NK-92 (cell line): ENCODE measurements around the gene PPM1N.

Experiments used
- DNase-seq: peaks from one replicate; lab custom pipeline; 2025; ENCODE audit not compliant: unreplicated experiment; lab: John Stamatoyannopoulos, UW

The PPM1N gene

DNA sequence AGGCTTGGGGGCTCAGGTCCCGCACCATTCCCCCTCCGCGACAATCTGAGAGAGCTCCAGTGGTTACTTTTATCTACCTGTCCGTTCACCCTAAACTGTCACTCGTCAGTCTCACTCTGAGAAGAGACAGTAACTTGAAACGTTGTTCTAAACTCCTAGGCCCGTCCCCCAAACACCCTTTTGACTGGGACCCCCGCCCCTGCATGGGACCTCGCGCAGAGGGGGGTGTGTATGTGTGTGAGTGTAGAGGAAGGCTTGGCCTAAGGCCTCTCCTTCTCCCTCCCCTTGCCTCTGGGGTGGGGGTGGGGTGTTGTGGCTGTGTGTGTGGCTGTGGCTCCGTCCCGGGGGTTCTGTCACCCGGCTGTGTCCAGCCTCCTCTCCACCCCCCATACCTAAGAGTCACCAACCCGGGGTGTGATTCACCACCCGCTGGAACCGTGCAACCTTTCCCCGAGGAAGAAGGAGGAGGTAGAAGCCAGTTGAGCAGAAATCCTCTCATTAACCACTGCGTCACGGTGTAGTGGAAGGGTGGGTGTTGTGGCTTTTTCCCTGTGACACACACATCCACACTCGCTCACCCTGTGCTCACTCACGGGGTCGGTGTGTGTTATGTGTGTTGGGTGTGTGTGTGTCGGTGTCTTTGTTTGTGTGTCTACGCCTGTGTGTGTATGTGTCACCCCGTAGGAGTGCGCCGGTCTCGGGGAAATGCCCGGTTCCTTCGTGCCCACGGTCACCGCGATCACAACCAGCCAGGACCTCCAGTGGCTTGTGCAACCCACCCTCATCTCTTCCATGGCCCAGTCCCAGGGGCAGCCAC, 28.1 kb upstream of the PPM1N start:
- DNase-seq, result no peak

DNA sequence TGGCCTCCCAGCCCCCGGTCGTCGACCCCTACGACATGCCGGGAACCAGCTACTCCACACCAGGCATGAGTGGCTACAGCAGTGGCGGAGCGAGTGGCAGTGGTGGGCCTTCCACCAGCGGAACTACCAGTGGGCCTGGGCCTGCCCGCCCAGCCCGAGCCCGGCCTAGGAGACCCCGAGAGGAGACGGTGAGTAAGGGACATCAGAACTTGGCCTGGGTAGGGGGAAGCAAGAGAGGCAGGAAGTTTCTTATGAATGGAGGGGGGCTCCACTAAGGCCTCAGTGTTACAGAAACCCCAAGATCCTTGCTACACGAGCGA, 27.5 kb upstream of the PPM1N start:
- no peak for DNase-seq

DNA sequence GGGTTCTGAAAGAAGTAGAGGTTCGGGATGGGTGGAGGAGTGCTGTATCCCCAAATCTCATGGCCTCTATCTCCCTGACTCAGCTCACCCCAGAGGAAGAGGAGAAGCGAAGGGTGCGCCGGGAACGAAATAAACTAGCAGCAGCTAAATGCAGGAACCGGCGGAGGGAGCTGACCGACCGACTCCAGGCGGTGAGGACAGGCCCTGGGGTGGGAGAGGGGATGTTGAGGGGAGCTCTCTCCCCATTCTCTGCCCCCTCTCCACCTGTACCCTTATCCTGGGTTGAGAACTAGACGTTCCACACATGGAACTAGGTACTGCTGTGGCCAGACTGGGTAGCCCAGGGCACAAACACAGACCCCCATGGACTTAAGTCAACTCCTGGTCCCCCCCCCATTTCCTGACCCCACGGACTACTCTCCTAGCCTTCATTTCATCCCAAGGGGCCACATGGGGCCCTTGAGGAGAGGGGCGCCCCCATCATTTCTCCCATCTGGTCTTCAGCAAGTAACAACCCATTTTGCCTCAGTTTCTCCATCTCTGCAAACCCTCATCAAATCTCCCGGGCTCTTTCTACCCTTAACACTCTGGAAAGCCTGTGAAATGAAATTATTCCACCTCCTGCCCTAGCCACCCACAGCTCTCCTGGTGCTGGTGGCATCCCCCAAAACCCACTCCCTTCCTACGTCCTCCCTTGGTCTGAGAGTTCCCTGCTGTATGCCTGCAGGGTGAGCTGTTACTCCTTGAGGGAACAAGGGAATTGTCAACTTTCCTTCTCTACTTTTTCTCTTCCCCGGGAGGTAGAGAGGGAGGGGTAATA, 26.9 kb upstream of the PPM1N start:
- no peak for DNase-seq

DNA sequence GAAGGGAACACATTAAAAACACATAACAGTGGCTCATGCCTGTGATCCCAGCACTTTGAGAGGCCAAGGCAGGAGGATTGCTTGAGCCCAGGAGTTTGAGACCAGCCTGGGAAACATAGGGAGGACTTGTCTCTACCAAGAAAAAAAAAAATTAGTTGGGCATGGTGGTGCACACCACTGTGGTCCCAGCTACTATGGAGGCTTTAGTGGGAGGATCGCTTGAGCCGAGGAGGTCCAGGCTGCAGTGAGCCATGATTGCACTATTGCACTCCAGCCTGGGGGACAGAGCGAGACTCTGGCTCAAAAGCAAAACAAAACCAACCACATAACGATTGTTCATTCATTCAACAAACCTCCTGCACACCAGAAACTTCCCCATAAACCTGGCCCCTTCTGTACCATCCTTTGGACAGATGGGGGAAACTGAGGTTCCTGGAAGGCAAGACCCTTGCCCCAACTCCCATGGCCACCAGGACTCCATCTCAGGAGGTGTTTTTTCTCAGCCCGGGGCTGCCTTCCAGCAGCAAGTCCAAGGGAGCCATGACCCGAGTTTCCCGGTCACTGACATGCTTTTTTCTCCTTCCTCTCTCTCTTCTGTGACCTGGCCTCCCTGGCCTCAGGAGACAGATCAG, 26.2 kb upstream of the PPM1N start:
- DNase-seq, result no peak

DNA sequence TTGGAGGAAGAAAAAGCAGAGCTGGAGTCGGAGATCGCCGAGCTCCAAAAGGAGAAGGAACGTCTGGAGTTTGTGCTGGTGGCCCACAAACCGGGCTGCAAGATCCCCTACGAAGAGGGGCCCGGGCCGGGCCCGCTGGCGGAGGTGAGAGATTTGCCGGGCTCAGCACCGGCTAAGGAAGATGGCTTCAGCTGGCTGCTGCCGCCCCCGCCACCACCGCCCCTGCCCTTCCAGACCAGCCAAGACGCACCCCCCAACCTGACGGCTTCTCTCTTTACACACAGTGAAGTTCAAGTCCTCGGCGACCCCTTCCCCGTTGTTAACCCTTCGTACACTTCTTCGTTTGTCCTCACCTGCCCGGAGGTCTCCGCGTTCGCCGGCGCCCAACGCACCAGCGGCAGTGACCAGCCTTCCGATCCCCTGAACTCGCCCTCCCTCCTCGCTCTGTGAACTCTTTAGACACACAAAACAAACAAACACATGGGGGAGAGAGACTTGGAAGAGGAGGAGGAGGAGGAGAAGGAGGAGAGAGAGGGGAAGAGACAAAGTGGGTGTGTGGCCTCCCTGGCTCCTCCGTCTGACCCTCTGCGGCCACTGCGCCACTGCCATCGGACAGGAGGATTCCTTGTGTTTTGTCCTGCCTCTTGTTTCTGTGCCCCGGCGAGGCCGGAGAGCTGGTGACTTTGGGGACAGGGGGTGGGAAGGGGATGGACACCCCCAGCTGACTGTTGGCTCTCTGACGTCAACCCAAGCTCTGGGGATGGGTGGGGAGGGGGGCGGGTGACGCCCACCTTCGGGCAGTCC, 25.5 kb upstream of the PPM1N start:
- no peak for DNase-seq

DNA sequence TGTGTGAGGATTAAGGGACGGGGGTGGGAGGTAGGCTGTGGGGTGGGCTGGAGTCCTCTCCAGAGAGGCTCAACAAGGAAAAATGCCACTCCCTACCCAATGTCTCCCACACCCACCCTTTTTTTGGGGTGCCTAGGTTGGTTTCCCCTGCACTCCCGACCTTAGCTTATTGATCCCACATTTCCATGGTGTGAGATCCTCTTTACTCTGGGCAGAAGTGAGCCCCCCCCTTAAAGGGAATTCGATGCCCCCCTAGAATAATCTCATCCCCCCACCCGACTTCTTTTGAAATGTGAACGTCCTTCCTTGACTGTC, 24.9 kb upstream of the PPM1N start:
- no peak for DNase-seq

DNA sequence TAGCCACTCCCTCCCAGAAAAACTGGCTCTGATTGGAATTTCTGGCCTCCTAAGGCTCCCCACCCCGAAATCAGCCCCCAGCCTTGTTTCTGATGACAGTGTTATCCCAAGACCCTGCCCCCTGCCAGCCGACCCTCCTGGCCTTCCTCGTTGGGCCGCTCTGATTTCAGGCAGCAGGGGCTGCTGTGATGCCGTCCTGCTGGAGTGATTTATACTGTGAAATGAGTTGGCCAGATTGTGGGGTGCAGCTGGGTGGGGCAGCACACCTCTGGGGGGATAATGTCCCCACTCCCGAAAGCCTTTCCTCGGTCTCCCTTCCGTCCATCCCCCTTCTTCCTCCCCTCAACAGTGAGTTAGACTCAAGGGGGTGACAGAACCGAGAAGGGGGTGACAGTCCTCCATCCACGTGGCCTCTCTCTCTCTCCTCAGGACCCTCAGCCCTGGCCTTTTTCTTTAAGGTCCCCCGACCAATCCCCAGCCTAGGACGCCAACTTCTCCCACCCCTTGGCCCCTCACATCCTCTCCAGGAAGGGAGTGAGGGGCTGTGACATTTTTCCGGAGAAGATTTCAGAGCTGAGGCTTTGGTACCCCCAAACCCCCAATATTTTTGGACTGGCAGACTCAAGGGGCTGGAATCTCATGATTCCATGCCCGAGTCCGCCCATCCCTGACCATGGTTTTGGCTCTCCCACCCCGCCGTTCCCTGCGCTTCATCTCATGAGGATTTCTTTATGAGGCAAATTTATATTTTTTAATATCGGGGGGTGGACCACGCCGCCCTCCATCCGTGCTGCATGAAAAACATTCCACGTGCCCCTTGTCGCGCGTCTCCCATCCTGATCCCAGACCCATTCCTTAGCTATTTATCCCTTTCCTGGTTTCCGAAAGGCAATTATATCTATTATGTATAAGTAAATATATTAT, 24.3 kb upstream of the PPM1N start:
- no peak for DNase-seq

DNA sequence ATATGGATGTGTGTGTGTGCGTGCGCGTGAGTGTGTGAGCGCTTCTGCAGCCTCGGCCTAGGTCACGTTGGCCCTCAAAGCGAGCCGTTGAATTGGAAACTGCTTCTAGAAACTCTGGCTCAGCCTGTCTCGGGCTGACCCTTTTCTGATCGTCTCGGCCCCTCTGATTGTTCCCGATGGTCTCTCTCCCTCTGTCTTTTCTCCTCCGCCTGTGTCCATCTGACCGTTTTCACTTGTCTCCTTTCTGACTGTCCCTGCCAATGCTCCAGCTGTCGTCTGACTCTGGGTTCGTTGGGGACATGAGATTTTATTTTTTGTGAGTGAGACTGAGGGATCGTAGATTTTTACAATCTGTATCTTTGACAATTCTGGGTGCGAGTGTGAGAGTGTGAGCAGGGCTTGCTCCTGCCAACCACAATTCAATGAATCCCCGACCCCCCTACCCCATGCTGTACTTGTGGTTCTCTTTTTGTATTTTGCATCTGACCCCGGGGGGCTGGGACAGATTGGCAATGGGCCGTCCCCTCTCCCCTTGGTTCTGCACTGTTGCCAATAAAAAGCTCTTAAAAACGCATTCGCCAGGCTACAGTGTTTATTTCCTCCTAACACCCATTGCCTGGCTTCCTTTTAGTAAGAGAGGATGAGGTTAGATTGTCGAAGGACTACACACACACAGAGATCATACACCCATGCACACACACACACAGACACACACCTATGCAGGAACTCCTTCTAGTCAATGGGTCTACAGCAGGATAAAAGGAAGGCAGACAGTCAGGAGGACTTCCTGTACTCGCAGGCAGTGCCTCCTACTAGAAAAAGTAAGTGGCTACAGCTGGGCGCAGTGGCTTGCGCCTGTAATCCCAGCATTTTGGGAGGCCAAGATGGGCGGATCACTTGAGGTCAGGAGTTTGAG, 23.4 kb upstream of the PPM1N start:
- DNase-seq, result no peak

DNA sequence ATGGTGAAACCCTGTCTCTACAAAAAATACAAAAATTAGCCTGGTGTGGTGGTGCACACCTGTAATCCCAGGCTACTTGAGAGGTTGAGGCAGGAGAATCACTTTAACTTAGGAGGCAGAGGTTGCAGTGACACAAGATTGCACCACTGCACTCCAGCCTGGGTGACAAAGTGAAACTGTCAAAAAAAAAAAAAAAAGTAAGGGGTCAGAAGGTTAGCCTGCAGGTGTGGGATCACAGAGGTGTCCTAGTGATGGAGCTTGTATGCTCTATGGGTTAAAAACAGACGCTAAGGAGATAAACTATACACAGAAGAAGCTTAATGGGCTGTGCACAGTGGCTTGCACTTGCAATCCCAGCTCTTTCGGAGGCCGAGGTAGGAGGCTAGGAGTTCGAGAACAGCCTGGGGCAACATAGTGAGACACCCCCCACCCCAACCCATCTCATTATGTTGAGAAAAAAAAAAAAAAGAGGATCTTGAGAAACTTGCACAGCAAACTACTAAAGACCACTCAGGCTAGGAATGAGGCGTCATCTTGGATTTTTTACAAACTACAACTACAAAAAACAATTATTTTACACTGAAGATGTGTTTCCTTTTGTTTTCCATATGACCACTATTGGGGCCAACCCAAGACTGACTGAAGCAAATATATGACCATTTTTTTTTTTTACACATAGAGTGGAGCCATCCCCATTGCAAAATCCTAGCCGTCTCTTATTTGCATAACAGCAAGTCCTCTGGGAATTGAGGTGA, 22.5 kb upstream of the PPM1N start:
- DNase-seq, result no peak

DNA sequence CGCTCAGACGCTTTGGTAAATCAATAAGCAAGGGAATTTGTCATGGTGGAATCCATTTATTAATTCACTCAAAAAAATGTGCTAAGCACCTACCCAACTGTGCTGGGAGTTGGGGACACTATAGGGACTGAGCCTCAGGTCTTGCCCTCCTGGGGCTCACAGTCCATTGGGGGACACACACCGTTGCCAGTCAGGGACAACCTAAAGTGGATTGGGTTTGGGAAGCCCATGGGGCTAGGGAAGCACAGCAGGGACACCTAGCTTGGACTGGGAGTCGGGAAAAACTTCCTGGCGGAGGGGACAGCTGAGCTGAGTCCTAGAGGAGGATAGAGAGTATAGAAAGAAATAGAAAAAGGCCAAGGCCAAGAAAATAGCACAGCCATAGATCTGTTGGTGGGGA, 21.9 kb upstream of the PPM1N start:
- DNase-seq, result no peak

DNA sequence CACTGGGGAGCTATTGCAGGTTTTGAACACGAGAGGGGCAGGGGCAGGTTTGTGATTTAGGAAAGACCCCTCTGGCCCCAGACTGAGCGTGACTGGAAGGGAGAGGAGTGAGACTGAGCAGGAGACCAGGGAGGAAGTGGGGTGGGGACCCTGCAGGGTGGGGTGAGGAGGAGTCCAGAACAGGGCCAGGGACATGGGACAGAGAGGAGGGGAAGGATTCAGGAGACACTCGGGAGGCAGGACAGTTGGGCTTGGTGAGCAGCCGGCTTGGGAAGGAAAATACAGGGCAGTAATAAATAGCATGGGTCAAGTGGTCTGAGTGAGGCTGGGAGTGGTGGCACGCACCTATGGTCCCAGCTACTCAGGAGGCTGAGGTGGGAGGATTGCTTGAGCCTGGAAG, 21.1 kb upstream of the PPM1N start:
- no peak for DNase-seq

DNA sequence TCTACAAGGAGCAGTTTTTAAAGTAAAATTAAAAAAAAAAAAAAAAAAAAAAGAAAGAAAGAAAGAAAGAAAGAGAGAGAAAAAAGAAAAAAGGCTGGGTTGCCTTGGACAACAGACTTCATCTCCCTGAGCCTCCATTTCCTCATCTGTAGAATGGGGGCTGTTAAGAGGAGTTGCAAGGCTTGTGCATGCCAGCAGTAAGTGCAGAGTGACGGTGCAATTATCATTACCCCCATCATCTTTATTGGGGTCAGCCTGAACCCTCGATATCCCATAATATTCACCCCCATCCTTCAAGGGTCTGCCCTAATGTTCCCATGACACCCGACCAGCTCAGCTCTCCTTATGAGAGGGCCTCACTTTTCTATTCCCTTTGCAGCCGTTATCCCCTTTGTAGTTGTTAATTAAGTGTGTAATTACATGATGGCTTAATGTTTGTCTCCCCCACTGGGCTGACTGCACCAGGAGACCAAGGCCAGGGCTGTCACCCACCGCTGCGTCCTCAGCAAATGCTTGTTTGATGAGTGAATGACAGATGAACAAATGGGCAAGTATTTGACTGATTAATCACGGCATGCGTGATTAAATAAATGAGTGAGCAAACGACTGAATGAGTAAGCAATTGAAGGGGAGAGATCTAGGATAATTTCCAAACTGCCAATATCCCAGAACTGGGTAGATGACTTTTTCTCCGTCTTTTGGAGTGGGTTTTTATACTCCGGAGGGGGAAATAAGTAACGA, 20.4 kb upstream of the PPM1N start:
- no peak for DNase-seq

DNA sequence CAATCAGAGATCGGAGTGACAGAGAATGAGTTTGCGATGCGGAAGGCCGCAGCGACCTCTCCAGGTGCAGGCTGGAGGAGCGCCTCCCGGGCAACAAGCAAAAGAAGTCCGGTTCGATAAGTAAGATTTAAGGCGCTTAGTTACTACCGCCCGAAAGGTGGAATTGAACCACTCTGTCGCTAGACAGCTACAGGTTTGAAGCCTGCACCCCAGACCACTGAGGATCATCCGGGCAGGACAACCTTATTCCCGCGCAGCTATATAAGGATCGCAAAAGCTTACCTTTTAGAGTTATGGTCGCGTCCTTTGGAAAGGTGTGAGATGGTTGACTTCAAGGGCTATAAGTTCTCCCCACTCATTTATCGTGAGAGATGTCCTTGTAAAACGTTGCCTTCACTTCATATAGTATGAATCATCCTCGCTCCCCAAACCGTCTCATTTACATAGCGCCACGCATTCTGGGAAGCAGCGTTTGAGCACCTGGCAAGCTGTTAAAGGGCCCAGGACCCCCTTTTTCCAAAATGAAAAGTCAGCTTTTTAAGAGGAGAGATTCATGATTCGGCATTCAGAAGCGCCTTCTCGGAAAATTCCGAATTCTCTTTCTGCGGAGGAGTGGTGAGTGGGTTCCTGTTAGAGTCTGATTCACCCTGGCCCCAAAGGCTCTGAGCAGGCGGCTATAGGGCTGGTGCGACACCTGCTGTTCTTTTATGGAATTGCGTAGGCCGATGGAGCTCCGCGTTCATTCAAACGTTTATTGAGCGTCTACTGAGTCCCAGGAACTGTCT, 19.6 kb upstream of the PPM1N start:
- DNase-seq, result no peak

DNA sequence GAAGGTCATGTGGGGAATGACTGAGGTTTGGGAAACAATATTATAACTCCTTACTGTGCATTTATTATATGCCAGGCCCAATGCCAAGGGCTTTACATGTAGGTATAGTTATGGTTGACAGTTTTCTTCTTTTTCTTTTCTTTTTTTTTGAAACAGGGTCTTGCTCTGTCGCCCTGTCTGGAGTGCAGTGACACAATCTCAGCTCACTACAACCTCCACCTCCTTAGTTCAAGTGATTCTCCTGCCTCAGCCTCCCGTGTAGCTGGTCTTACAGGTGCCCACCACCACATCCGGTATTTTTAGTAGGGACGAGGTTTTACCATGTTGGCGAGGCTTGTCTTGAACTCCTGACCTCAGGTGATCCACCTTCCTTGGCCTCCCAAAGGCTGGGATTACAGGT, 15.2 kb upstream of the PPM1N start:
- no peak for DNase-seq

DNA sequence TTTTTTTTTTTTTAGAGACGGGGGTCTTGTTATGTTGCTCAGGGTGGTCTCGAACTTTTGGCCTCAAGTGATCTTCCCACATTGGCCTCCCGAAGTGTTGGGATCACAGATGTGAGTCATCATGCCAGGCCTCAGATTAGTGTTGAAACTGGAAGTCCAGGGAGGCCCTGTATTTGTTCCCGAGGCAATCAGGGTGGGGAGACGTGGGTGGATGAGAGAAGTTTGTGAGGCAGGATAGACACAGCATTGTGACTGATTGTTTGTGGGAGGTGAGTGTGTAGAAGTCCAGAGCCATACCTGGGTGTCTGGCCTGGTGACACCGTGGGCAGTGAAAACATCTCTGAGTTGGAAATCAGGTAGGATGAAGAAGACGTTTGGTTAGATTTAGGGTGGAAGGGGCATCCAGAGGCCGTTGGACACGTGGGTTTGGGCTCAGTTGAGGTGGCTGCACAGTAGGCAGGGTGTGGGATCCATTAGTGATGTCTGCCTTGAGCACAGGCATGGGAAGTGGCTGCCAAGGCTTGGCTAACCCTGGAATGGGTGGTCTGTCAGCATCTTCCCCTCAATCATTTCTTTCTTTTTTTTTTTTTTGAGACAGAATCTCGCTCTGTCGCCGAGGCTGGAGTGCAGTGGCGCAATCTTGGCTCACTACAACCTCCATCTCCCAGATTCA, 13.8 kb upstream of the PPM1N start:
- DNase-seq, result no peak

DNA sequence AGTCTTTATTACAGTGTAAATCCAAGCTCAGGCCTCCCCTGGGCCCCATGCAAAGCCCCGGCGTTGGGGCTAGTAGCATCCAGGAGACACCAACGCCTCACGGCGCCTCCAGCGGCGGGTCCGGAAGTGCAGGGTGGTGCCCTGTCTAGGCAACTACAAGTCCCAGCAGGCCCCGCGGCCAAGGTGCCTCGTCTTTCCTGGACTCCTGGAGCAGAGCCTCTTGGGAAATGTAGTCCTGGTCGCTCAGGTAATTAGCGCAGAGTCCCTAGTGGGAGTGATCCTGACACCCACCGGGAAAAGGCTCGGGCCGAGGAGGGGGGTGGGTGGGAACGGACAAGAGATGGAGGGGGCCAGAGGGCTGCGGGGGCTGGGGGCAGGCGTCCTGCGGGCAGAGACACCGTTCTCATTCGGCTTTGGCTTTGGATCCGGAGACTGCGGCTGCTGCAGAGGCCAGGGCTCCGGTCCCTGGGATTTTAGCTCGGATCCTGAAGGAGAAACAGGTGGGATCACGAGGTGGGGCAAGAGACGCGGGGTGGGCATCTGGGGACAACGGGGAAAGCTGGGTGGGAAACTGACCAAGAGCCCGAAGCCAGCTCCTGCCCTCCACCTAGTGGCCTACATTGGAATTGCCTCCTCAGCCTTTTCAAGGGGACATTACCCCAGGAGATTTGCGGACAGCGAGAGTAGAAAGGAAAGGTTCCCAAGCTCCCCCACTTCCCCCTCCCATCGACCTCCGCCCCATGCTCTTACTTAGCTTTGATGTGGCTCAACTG, 12.8 kb upstream of the PPM1N start:
- peak; percentile 74 for DNase-seq
